ENCODE results near the gene FEZF1.
"Not testable (repeated sequence)": the region's sequence is repeated elsewhere in the genome, so short reads cannot be mapped to it uniquely, and the experiment has no call there.

The FEZF1 gene

GRCh38 chr7:122291189-122291588 lies 13.4 kb downstream of the FEZF1 start:
- ChIA-PET POLR2A (interaction anchor here (0.7 kb wide), 1 partner anchor 374 kb away, joined by 5 read pairs; no protein-coding TSS in a partner anchor), CTCF (no interaction called here)
- peaks cover 0 to 12% (median 4%) of the 10 kb centered on the region in 5 experiments for H3K9me3 ChIP-seq (ENCODE audit: control extremely low read depth in 1 of 5, control insufficient read depth in 4 of 5, insufficient read depth in 2 of 5, low read depth in 1 of 5, low read length in 4 of 5)
- H3K27me3 ChIP-seq (replicated peaks in 2 of 5; ENCODE audit: control insufficient read depth in 4 of 5, insufficient read depth in 5 of 5, low read length in 4 of 5) = peaks cover 0 to 19% (median 9%) of the 10 kb centered on the region in 5 experiments
- no peaks in the 10 kb centered on the region for H3K4me1 ChIP-seq (ENCODE audit: control extremely low read depth in 1 of 4, control insufficient read depth in 4 of 4, insufficient read depth in 4 of 4, low read length in 3 of 4)
- no peak overlapping the region for H3K27ac ChIP-seq (ENCODE audit: insufficient read depth in 1 of 2, low read depth in 1 of 2, low read length in 2 of 2, poor library complexity in 1 of 2, severe bottlenecking in 2 of 2)
- H3K4me3 ChIP-seq (ENCODE audit: control insufficient read depth in 1 of 7, extremely low read depth in 1 of 7, insufficient read depth in 4 of 7, low read depth in 2 of 7, low read length in 6 of 7) = no peak overlapping the region
- WGBS (ENCODE audit: insufficient coverage) = no CpG with 5 or more reads among the region's 2 CpGs
- H3K36me3 ChIP-seq (ENCODE audit: control insufficient read depth in 4 of 4, insufficient read depth in 4 of 4, low read length in 3 of 4) = no peaks in the 10 kb centered on the region
- no peak for DNase-seq

GRCh38 chr7:122290476-122290875 lies 14.1 kb downstream of the FEZF1 start:
- Histone ChIP-seq H3K4me3 (ENCODE audit: control insufficient read depth in 1 of 7, extremely low read depth in 1 of 7, insufficient read depth in 4 of 7, low read depth in 2 of 7, low read length in 6 of 7) (no peak overlapping the region), H3K27me3 (replicated peaks in 2 of 5; ENCODE audit: control insufficient read depth in 4 of 5, insufficient read depth in 5 of 5, low read length in 4 of 5) (peaks cover 0 to 13% (median 6%) of the 10 kb centered on the region in 5 experiments), H3K36me3 (ENCODE audit: control insufficient read depth in 4 of 4, insufficient read depth in 4 of 4, low read length in 3 of 4) (no peaks in the 10 kb centered on the region), H3K4me1 (ENCODE audit: control extremely low read depth in 1 of 4, control insufficient read depth in 4 of 4, insufficient read depth in 4 of 4, low read length in 3 of 4) (no peaks in the 10 kb centered on the region), H3K9me3 (ENCODE audit: control extremely low read depth in 1 of 5, control insufficient read depth in 4 of 5, insufficient read depth in 2 of 5, low read depth in 1 of 5, low read length in 4 of 5) (peaks cover 0 to 12% (median 4%) of the 10 kb centered on the region in 5 experiments), H3K27ac (ENCODE audit: insufficient read depth in 1 of 2, low read depth in 1 of 2, low read length in 2 of 2, poor library complexity in 1 of 2, severe bottlenecking in 2 of 2) (no peak overlapping the region)
- ChIA-PET CTCF (no interaction called here), POLR2A (no interaction called here)
- DNase-seq = no peak
- 86% methylated on average over 1 of the region's 1 CpG for WGBS (ENCODE audit: insufficient coverage)

GRCh38 chr7:122289426-122289825 lies 15.1 kb downstream of the FEZF1 start:
- no peak for DNase-seq
- WGBS (ENCODE audit: insufficient coverage) = 11% methylated on average over 1 of the region's 1 CpG
- Histone ChIP-seq H3K27ac (ENCODE audit: insufficient read depth in 1 of 2, low read depth in 1 of 2, low read length in 2 of 2, poor library complexity in 1 of 2, severe bottlenecking in 2 of 2) (no peak overlapping the region), H3K9me3 (ENCODE audit: control extremely low read depth in 1 of 5, control insufficient read depth in 4 of 5, insufficient read depth in 2 of 5, low read depth in 1 of 5, low read length in 4 of 5) (peaks cover 0 to 12% (median 4%) of the 10 kb centered on the region in 5 experiments), H3K4me3 (ENCODE audit: control insufficient read depth in 1 of 7, extremely low read depth in 1 of 7, insufficient read depth in 4 of 7, low read depth in 2 of 7, low read length in 6 of 7) (no peak overlapping the region), H3K36me3 (ENCODE audit: control insufficient read depth in 4 of 4, insufficient read depth in 4 of 4, low read length in 3 of 4) (no peaks in the 10 kb centered on the region), H3K4me1 (ENCODE audit: control extremely low read depth in 1 of 4, control insufficient read depth in 4 of 4, insufficient read depth in 4 of 4, low read length in 3 of 4) (no peaks in the 10 kb centered on the region), H3K27me3 (replicated peaks in 2 of 5; ENCODE audit: control insufficient read depth in 4 of 5, insufficient read depth in 5 of 5, low read length in 4 of 5) (peaks cover 0 to 7% (median 6%) of the 10 kb centered on the region in 5 experiments)
- POLR2A ChIA-PET = no interaction called here
- CTCF ChIA-PET = no interaction called here

GRCh38 chr7:122284608-122285007 lies 19.9 kb downstream of the FEZF1 start:
- H3K9me3 ChIP-seq (ENCODE audit: control extremely low read depth in 1 of 5, control insufficient read depth in 4 of 5, insufficient read depth in 2 of 5, low read depth in 1 of 5, low read length in 4 of 5); POLR2A ChIA-PET; H3K4me1 ChIP-seq (ENCODE audit: control extremely low read depth in 1 of 4, control insufficient read depth in 4 of 4, insufficient read depth in 4 of 4, low read length in 3 of 4); DNase-seq; H3K27me3 ChIP-seq (replicated peaks in 2 of 5; ENCODE audit: control insufficient read depth in 4 of 5, insufficient read depth in 5 of 5, low read length in 4 of 5); CTCF ChIA-PET; H3K27ac ChIP-seq (ENCODE audit: insufficient read depth in 1 of 2, low read depth in 1 of 2, low read length in 2 of 2, poor library complexity in 1 of 2, severe bottlenecking in 2 of 2); H3K36me3 ChIP-seq (ENCODE audit: control insufficient read depth in 4 of 4, insufficient read depth in 4 of 4, low read length in 3 of 4); H3K4me3 ChIP-seq (ENCODE audit: control insufficient read depth in 1 of 7, extremely low read depth in 1 of 7, insufficient read depth in 4 of 7, low read depth in 2 of 7, low read length in 6 of 7): not testable (repeated sequence)
- WGBS (ENCODE audit: insufficient coverage) = 97% methylated on average over 11 of the region's 24 CpGs

DNA sequence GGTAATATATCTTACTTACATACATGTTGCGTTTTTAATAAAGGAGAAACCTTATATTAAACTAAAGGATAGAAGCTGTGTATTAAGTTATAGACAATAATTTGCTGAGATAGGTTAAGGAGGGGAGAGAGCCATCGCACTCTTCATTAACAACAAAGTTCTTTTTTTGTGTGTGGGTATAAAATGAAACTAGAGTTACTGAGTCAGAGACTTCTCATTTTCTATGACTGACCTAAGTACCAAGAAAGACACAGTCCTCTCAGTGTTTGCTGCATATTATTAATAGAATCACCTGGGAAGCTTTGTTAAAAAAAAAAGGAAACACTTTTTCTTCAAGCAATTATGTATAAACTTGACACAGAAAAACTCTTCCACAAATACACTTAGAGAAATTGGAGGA lies 31.4 kb downstream of the FEZF1 start:
- no peak overlapping the region for H3K4me3 ChIP-seq (ENCODE audit: control insufficient read depth in 1 of 7, extremely low read depth in 1 of 7, insufficient read depth in 4 of 7, low read depth in 2 of 7, low read length in 6 of 7)
- no peaks in the 10 kb centered on the region for H3K36me3 ChIP-seq (ENCODE audit: control insufficient read depth in 4 of 4, insufficient read depth in 4 of 4, low read length in 3 of 4)
- H3K27me3 ChIP-seq (replicated peaks in 2 of 5; ENCODE audit: control insufficient read depth in 4 of 5, insufficient read depth in 5 of 5, low read length in 4 of 5) = peaks cover 0 to 3% (median 0%) of the 10 kb centered on the region in 5 experiments
- CTCF ChIA-PET = no interaction called here
- no CpG with 5 or more reads among the region's 2 CpGs for WGBS (ENCODE audit: insufficient coverage)
- no peaks in the 10 kb centered on the region for H3K4me1 ChIP-seq (ENCODE audit: control extremely low read depth in 1 of 4, control insufficient read depth in 4 of 4, insufficient read depth in 4 of 4, low read length in 3 of 4)
- H3K9me3 ChIP-seq (ENCODE audit: control extremely low read depth in 1 of 5, control insufficient read depth in 4 of 5, insufficient read depth in 2 of 5, low read depth in 1 of 5, low read length in 4 of 5) = no peaks in the 10 kb centered on the region
- no peak overlapping the region for H3K27ac ChIP-seq (ENCODE audit: insufficient read depth in 1 of 2, low read depth in 1 of 2, low read length in 2 of 2, poor library complexity in 1 of 2, severe bottlenecking in 2 of 2)
- no peak for DNase-seq
- POLR2A ChIA-PET = no interaction called here

DNA sequence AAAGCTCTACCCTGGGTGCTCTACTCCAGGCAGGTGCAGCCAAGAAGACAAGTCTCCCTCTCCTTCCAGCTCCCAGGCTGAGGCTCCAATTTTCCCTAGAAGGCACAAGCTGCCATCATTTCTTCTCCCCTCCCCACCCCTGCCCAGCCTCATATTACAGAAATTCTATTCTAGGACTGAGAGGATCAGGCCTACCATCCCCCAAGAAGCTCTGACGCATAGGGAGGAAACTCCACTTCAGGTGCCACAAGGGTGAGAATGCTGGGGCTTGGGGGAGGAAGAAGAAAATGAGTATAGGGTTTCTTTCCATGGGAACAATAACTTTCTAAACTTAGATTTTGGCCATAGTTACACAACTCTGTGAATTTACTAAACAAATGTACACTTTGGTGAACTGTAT lies 35.3 kb downstream of the FEZF1 start:
- ChIA-PET CTCF (interaction anchor here (1.4 kb wide), 1 partner anchor 19 kb away, joined by 3 read pairs; no protein-coding TSS in a partner anchor), POLR2A (no interaction called here)
- DNase-seq = no peak
- Histone ChIP-seq H3K27me3 (replicated peaks in 2 of 5; ENCODE audit: control insufficient read depth in 4 of 5, insufficient read depth in 5 of 5, low read length in 4 of 5) (peaks cover 0 to 3% (median 0%) of the 10 kb centered on the region in 5 experiments), H3K4me3 (ENCODE audit: control insufficient read depth in 1 of 7, extremely low read depth in 1 of 7, insufficient read depth in 4 of 7, low read depth in 2 of 7, low read length in 6 of 7) (no peak overlapping the region), H3K4me1 (ENCODE audit: control extremely low read depth in 1 of 4, control insufficient read depth in 4 of 4, insufficient read depth in 4 of 4, low read length in 3 of 4) (no peaks in the 10 kb centered on the region), H3K27ac (ENCODE audit: insufficient read depth in 1 of 2, low read depth in 1 of 2, low read length in 2 of 2, poor library complexity in 1 of 2, severe bottlenecking in 2 of 2) (no peak overlapping the region), H3K36me3 (ENCODE audit: control insufficient read depth in 4 of 4, insufficient read depth in 4 of 4, low read length in 3 of 4) (no peaks in the 10 kb centered on the region), H3K9me3 (ENCODE audit: control extremely low read depth in 1 of 5, control insufficient read depth in 4 of 5, insufficient read depth in 2 of 5, low read depth in 1 of 5, low read length in 4 of 5) (no peaks in the 10 kb centered on the region)
- WGBS (ENCODE audit: insufficient coverage) = no CpG with 5 or more reads among the region's 1 CpG

GRCh38 chr7:122268101-122268500 lies 36.4 kb downstream of the FEZF1 start:
- WGBS (ENCODE audit: insufficient coverage) = no CpG with 5 or more reads among the region's 3 CpGs
- DNase-seq = no peak

More at GRCh38 chr7:122268101-122268500, 36.4 kb downstream of the FEZF1 start:
- Histone ChIP-seq H3K27ac (ENCODE audit: insufficient read depth in 1 of 2, low read depth in 1 of 2, low read length in 2 of 2, poor library complexity in 1 of 2, severe bottlenecking in 2 of 2) (no peak overlapping the region), H3K36me3 (ENCODE audit: control insufficient read depth in 4 of 4, insufficient read depth in 4 of 4, low read length in 3 of 4) (no peaks in the 10 kb centered on the region), H3K27me3 (replicated peaks in 2 of 5; ENCODE audit: control insufficient read depth in 4 of 5, insufficient read depth in 5 of 5, low read length in 4 of 5) (no peaks in the 10 kb centered on the region), H3K4me1 (ENCODE audit: control extremely low read depth in 1 of 4, control insufficient read depth in 4 of 4, insufficient read depth in 4 of 4, low read length in 3 of 4) (no peaks in the 10 kb centered on the region), H3K9me3 (ENCODE audit: control extremely low read depth in 1 of 5, control insufficient read depth in 4 of 5, insufficient read depth in 2 of 5, low read depth in 1 of 5, low read length in 4 of 5) (no peaks in the 10 kb centered on the region), H3K4me3 (ENCODE audit: control insufficient read depth in 1 of 7, extremely low read depth in 1 of 7, insufficient read depth in 4 of 7, low read depth in 2 of 7, low read length in 6 of 7) (no peak overlapping the region)
- ChIA-PET CTCF (no interaction called here), POLR2A (no interaction called here)

All from common myeloid progenitor, CD34-positive (primary cell).